Fibroblast of mammary gland (primary cell): Measurements from ENCODE around the gene FANCL.

ENCODE experiments used
- DNase-seq: peaks from one replicate; pipeline ENCODE4 v3.0.0-alpha.2; 2010; ENCODE audit warnings: low read depth
- H3K4me3 ChIP-seq: 2 replicates; pipeline ENCODE4 v1.5.1; 2011; ENCODE audit warnings: low read depth, mild to moderate bottlenecking, low read length, moderate library complexity; ENCODE audit not compliant: control insufficient read depth
- TF ChIP-seq, protein P1 (sequence below): conservative IDR thresholded peaks from 2 replicates; pipeline ENCODE4 v1.5.1; 2011; ENCODE audit warnings: low read depth, low read length, inconsistent platforms; ENCODE audit not compliant: control insufficient read depth, insufficient read depth

The FANCL gene

DNA sequence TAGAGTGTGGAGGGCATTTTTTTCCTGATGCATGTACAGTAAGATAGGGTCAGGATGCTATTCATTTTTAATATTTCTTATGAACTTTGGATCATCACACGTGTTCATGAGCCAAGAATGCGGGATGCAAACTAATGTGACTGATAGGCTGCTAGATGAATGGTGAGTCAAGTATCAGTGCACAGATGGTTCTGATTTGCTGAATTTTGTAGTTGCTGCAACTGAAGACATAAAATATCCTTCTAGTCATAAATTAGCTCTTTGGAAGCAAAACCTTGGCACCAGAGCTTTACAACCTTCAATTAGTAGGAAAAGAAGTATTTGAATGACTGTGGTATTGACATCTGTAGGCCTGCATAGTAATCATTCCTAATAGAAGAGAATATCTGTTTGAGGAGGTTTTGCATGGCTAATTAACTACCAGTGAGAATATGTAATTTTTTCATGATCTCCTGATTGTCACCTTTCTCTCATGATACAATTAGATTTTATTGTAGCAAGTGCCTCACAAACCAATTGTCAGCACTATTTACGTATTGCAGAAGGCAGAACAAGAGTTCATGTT, 100.5 kb downstream of the FANCL start:
- TF ChIP-seq, protein P1, sequence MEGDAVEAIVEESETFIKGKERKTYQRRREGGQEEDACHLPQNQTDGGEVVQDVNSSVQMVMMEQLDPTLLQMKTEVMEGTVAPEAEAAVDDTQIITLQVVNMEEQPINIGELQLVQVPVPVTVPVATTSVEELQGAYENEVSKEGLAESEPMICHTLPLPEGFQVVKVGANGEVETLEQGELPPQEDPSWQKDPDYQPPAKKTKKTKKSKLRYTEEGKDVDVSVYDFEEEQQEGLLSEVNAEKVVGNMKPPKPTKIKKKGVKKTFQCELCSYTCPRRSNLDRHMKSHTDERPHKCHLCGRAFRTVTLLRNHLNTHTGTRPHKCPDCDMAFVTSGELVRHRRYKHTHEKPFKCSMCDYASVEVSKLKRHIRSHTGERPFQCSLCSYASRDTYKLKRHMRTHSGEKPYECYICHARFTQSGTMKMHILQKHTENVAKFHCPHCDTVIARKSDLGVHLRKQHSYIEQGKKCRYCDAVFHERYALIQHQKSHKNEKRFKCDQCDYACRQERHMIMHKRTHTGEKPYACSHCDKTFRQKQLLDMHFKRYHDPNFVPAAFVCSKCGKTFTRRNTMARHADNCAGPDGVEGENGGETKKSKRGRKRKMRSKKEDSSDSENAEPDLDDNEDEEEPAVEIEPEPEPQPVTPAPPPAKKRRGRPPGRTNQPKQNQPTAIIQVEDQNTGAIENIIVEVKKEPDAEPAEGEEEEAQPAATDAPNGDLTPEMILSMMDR, result no peak
- peak; percentile 89 for DNase-seq
- H3K4me3 ChIP-seq, result no peak overlapping the region

DNA sequence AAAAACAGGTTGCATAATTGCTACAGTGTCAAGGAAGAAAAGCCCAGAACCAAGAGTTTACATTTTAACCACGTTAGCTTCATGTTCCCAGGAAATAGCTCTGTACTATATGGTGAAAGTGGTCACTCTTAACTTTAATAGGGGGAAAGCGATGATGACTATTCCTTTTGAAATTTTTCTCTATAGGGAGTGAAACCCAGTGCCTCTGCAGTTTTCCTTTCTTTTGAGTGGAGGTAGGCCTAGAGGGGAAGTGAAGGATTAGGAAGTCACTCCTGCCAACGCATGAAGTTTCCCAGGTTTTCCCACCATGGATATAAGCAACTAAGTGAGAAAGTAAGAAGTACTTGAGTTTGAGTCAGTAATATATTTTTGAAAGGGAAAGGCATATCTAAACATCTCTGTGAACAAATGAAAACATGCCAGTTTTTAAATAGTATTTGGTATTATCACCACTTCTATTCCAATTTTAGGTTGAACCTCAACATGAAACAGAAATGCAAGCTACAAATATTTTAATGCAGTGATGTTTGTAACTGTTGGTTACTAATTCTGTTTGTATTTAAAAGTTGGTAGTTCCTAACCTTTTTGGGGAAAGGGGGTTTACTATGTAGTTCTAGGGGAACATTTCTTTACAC, 102.6 kb downstream of the FANCL start:
- DNase-seq, result no peak
- TF ChIP-seq, protein P1, result no peak
- H3K4me3 ChIP-seq, result no peak overlapping the region

DNA sequence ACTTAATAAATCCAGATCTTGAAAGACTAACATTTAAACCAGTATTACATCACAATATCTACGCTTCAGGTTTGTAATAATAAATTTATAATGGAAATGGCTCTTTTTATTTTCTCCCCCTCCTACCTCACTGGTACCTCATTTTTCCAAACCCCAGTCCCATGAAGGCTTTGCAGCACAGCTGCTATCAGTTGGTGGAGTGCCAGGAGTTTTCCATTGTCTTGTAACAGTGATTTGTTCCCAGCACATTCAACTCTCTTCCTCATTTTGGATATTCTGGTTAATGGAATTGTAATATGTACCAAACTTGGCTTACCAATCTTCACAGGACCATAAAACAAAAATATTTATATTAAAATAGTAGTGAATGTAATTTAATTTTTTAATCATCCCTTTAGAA, 103.3 kb downstream of the FANCL start:
- no peak for DNase-seq
- H3K4me3 ChIP-seq, result no peak overlapping the region
- TF ChIP-seq, protein P1, result no peak

DNA sequence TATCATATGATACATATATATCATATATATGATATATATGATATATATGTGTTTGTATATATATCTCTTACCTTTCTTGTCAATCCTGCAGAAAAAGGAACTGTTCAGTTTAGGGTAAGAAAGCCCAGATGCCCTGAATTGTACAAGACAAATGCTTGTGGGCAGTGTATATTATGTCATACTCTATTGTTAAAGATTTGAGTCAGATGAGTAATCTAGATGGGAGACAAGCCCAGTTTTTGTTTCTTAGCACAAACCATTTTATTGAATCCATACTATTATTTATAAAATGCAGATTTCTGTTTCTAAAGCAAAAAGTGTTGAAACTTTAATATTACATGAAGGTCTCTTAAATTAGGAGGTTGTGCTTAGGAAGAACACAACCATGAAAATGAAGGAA, 103.9 kb downstream of the FANCL start:
- TF ChIP-seq, protein P1, result no peak
- no peak overlapping the region for H3K4me3 ChIP-seq
- DNase-seq, result peak; percentile 82

DNA sequence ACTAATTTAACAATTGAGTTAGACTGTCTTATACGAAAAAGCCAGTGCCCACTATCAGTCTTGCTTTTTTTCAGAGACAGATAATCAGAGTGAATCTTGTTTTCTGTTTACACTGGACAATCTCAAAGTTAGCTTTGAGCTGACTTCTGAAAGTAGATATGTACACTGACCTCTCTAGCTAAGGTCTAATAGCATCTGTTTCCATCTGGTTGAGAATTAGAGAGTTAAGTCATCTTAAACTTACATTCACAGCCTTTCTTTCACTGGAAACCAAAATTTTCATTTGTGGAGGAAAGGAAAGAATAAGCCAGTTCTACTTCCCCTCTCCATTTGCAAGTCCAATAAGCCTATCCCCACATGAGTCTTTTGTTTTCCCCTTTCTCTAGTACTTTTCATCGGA, 105.3 kb downstream of the FANCL start:
- TF ChIP-seq, protein P1, result no peak
- no peak for DNase-seq
- H3K4me3 ChIP-seq, result no peak overlapping the region

DNA sequence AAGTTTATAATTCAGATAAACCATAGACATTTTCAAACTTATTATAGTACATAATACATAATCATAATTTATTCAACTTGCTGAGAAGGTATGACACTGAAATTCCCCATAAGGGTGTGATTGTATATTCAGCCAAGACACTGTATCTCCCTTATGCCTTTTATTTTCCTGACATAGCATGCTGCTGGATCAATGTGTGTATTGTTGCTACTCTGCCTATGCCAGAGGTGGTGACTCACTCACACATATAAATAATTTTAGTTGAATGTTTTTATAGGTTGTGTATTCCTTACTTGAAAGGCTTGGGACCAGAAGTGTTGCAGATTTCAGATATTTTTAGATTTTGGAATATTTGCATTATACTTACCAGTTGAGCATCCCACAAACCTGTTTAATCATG, 107.7 kb downstream of the FANCL start:
- TF ChIP-seq, protein P1, result no peak
- DNase-seq, result peak; percentile 44

More for the DNA sequence above, 107.7 kb downstream of the FANCL start:
- no peak overlapping the region for H3K4me3 ChIP-seq
